GM23338 (cell line): ENCODE data around the gene STIM1.

ENCODE experiments used
- CREB1 ChIP-seq: fragments of 250-450 bp; sonication (Bioruptor Pico); IDR thresholded peaks from 2 replicates; pipeline ENCODE4 v1.5.0; 2020; ENCODE audit warnings: low read depth, mild to moderate bottlenecking, moderate library complexity
- ETS1 ChIP-seq: IDR thresholded peaks from 2 replicates; pipeline ENCODE4 v1.6.1; 2016; ENCODE audit warnings: antibody characterized with exemption
- EZH2 ChIP-seq: fragments of 200-600 bp; sonication (generic); IDR thresholded peaks from one replicate; pipeline ENCODE4 v1.8.0; 2017; ENCODE audit warnings: antibody characterized with exemption, mild to moderate bottlenecking, low read depth; ENCODE audit not compliant: unreplicated experiment
- EZH2phosphoT487 ChIP-seq: fragments of 200-600 bp; sonication (generic); IDR thresholded peaks from one replicate; pipeline ENCODE4 v1.8.1; 2018; ENCODE audit warnings: antibody characterized with exemption; ENCODE audit not compliant: unreplicated experiment
- JUNB ChIP-seq: IDR thresholded peaks from one replicate; pipeline ENCODE4 v1.6.1; 2016; ENCODE audit warnings: antibody characterized with exemption; ENCODE audit not compliant: unreplicated experiment
- NANOG ChIP-seq: IDR thresholded peaks from 2 replicates; pipeline ENCODE4 v1.6.1; 2016; ENCODE audit warnings: antibody characterized with exemption, borderline replicate concordance
- POLR2AphosphoS5 ChIP-seq: IDR thresholded peaks from 2 replicates; pipeline ENCODE4 v1.6.1; 2016; ENCODE audit warnings: antibody characterized with exemption, low read depth
- REST ChIP-seq: IDR thresholded peaks from one replicate; pipeline ENCODE4 v1.6.1; 2018; ENCODE audit warnings: antibody characterized with exemption; ENCODE audit not compliant: unreplicated experiment
- STAT1 ChIP-seq: IDR thresholded peaks from one replicate; pipeline ENCODE4 v1.6.1; 2016; ENCODE audit warnings: antibody characterized with exemption; ENCODE audit not compliant: unreplicated experiment
- ZNF114 ChIP-seq: fragments of 250-450 bp; sonication (Bioruptor Pico); IDR thresholded peaks from 2 replicates; pipeline ENCODE4 v1.5.0; 2020; ENCODE audit warnings: mild to moderate bottlenecking, moderate library complexity
- ZNF331 ChIP-seq: fragments of 250-450 bp; sonication (Bioruptor Pico); IDR thresholded peaks from 2 replicates; pipeline ENCODE4 v1.5.0; 2020; ENCODE audit warnings: low read depth, mild to moderate bottlenecking, moderate library complexity
- ZNF462 ChIP-seq: fragments of 250-450 bp; sonication (Bioruptor Pico); IDR thresholded peaks from 2 replicates; pipeline ENCODE4 v1.5.0; 2020; ENCODE audit warnings: mild to moderate bottlenecking, moderate library complexity
- TF ChIP-seq, protein P1 (sequence below), 2 experiments: fragments of 200-600 bp in 1 of 2; sonication (generic) in 1 of 2; conservative IDR thresholded peaks; 2 replicates each; pipeline versions ENCODE4 v1.5.1 to v1.6.1; 2016 to 2017; ENCODE audit warnings: antibody characterized with exemption in 2 of 2, low read depth in 2 of 2, mild to moderate bottlenecking in 2 of 2, moderate library complexity in 1 of 2

- TF ChIP-seq, protein P1, sequence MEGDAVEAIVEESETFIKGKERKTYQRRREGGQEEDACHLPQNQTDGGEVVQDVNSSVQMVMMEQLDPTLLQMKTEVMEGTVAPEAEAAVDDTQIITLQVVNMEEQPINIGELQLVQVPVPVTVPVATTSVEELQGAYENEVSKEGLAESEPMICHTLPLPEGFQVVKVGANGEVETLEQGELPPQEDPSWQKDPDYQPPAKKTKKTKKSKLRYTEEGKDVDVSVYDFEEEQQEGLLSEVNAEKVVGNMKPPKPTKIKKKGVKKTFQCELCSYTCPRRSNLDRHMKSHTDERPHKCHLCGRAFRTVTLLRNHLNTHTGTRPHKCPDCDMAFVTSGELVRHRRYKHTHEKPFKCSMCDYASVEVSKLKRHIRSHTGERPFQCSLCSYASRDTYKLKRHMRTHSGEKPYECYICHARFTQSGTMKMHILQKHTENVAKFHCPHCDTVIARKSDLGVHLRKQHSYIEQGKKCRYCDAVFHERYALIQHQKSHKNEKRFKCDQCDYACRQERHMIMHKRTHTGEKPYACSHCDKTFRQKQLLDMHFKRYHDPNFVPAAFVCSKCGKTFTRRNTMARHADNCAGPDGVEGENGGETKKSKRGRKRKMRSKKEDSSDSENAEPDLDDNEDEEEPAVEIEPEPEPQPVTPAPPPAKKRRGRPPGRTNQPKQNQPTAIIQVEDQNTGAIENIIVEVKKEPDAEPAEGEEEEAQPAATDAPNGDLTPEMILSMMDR (conservative IDR thresholded peaks at IDR 0.05; ENCODE audit: low read depth in 2 of 2), result no peak
- no peak for TF ChIP-seq EZH2phosphoT487
- TF ChIP-seq JUNB, result no peak
- no peak for TF ChIP-seq REST
- no peak for TF ChIP-seq EZH2
- TF ChIP-seq CREB1 (CRISPR knock-in tag), result no peak
- no peak for TF ChIP-seq POLR2AphosphoS5
- TF ChIP-seq ZNF331 (CRISPR knock-in tag), result no peak
- TF ChIP-seq ZNF114 (CRISPR knock-in tag), result no peak
- no peak for TF ChIP-seq STAT1
- TF ChIP-seq NANOG, result no peak
- no peak for TF ChIP-seq ETS1
- no peak for TF ChIP-seq ZNF462
Observed at GRCh38 chr11:3977078-3977477, 121.6 kb downstream of the STIM1 start.
